Activated CD8-positive, alpha-beta T cell treated with anti-CD3 and anti-CD28 coated beads for 36 hours (primary cell): ENCODE measurements around the gene PDPK1. TPM values are rescaled to one million over a fixed set of nuclear protein-coding genes. Genes with fewer than 3 reads are reported as not detected.
A peak's percentile ranks its signal among the peaks of the same experiment; 100 is the strongest.

Experiments
- ATAC-seq: fragments of 200-7000 bp; cut with Tn5 transposase; one replicate; pipeline ENCODE4 v1.10.0; 2021; ENCODE audit warnings: mild to moderate bottlenecking, moderate library complexity
- CTCF ChIA-PET: fragments of 350-600 bp; sonication (Branson Sonifier 250); formaldehyde crosslinking; loops from one replicate; lab custom pipeline; 2021; ENCODE audit warnings: antibody characterized with exemption; lab: Charles Lee
- POLR2A ChIA-PET: fragments of 350-600 bp; sonication (Branson Sonifier 250); formaldehyde crosslinking; loops from one replicate; lab custom pipeline; 2021; ENCODE audit warnings: antibody characterized with exemption; lab: Charles Lee
- DNase-seq: peaks from one replicate; pipeline ENCODE4 v3.0.0-alpha.2; 2020
- H3K27ac Mint-ChIP-seq: one replicate; pipeline ENCODE4 v1.8.0; 2021; ENCODE audit warnings: mild to moderate bottlenecking, mixed read lengths
- H3K27me3 Mint-ChIP-seq: one replicate; pipeline ENCODE4 v1.8.0; 2021; ENCODE audit warnings: mixed read lengths
- H3K36me3 Mint-ChIP-seq: one replicate; pipeline ENCODE4 v1.8.0; 2021; ENCODE audit warnings: low read depth, mixed read lengths
- H3K4me1 Mint-ChIP-seq: one replicate; pipeline ENCODE4 v1.8.0; 2021; ENCODE audit warnings: low read depth, mixed read lengths
- H3K4me3 Mint-ChIP-seq: one replicate; pipeline ENCODE4 v1.8.0; 2021; ENCODE audit warnings: mild to moderate bottlenecking, moderate library complexity, mixed read lengths
- H3K9me3 Mint-ChIP-seq: one replicate; pipeline ENCODE4 v1.8.0; 2021; ENCODE audit warnings: mixed read lengths
- CTCF ChIP-seq: fragments of 200-600 bp; IDR thresholded peaks from one replicate; pipeline ENCODE4 v1.8.0; 2022; ENCODE audit warnings: antibody characterized with exemption, mild to moderate bottlenecking
- intact Hi-C: fragments of 100-400 bp; cut with micrococcal nuclease; formaldehyde crosslinking; loops from one replicate; pipeline ENCODE4 v1.10.0; 2022
- total RNA-seq, 2 experiments: library from RNA; stranded (reverse); gene quantifications; one replicate each; pipeline ENCODE4 v1.2.3, GENCODE V29; 2021

PDPK1 gene
- total RNA-seq, 2 experiments from 2014 or later: 32.4 to 33.9 TPM

GRCh38 chr16:2511996-2512734 is 25.7 kb upstream of the PDPK1 start:
- intact Hi-C loops: no loop called here
- H3K4me1 Mint-ChIP-seq: peaks cover 35% of the 10 kb centered on the region

GRCh38 chr16:2512735-2513404 is 25.0 kb upstream of the PDPK1 start:
- peaks cover 11% of the 10 kb centered on the region for H3K36me3 Mint-ChIP-seq
- POLR2A ChIA-PET: interaction anchor here (0.8 to 3.7 kb wide), 8 partner anchors 11 to 156 kb away, joined by 3 to 26 read pairs (median 4); partner anchors contain the start of gene CEMP1
- no peak for TF ChIP-seq CTCF
- DNase-seq: peak; percentile 55
- no peaks in the 10 kb centered on the region for H3K27me3 Mint-ChIP-seq
- H3K9me3 Mint-ChIP-seq: no peaks in the 10 kb centered on the region
- H3K4me1 Mint-ChIP-seq: peaks cover 41% of the 10 kb centered on the region
- H3K4me3 Mint-ChIP-seq: peak overlapping the region; percentile 90
- ATAC-seq: peak; percentile 11
- peak overlapping the region; percentile 78 for H3K27ac Mint-ChIP-seq
- intact Hi-C loops: no loop called here
- CTCF ChIA-PET: interaction anchor here (1.8 kb wide), 1 partner anchor 11 kb away, joined by 6 read pairs; no protein-coding TSS in a partner anchor

More at GRCh38 chr16:2511996-2512734, 25.7 kb upstream of the PDPK1 start:
- Mint-ChIP-seq H3K36me3 (peaks cover 11% of the 10 kb centered on the region), H3K27ac (no peak overlapping the region), H3K27me3 (no peaks in the 10 kb centered on the region), H3K9me3 (no peaks in the 10 kb centered on the region), H3K4me3 (no peak overlapping the region)
- POLR2A ChIA-PET: interaction anchor here (1.6 kb wide), 1 partner anchor 31 kb away, joined by 5 read pairs; no protein-coding TSS in a partner anchor
- ATAC-seq (no peak), DNase-seq (no peak)
- TF ChIP-seq CTCF: no peak
- CTCF ChIA-PET: no interaction called here

- Mint-ChIP-seq H3K36me3 (peaks cover 11% of the 10 kb centered on the region), H3K27ac (peak within 1 kb of the TSS; percentile 96), H3K27me3 (no peaks in the 10 kb centered on the region), H3K4me3 (peak within 1 kb of the TSS; percentile 94), H3K9me3 (no peaks in the 10 kb centered on the region), H3K4me1 (peaks cover 48% of the 10 kb centered on the region)
- CTCF ChIA-PET: interaction anchor here (1.8 kb wide), 1 partner anchor 12 kb away, joined by 6 read pairs; no protein-coding TSS in a partner anchor
- POLR2A ChIA-PET: interaction anchor here (0.8 to 3.7 kb wide), 10 partner anchors 10 to 155 kb away, joined by 3 to 26 read pairs (median 3); partner anchors contain the start of gene CEMP1
- DNase-seq (peak; percentile 93), ATAC-seq (peak; percentile 89)
- no peak for TF ChIP-seq CTCF
- intact Hi-C loops: no loop called here
These were observed 24.2 kb upstream of the PDPK1 start, which contains the start of gene ATP6V0C for GRCh38 chr16:2513405-2514332. Gene ATP6V0C (plus strand): TSS chr16:2513952. CDS start chr16:2514104, 152 bp downstream.

GRCh38 chr16:2514333-2515179 is 23.3 kb upstream of the PDPK1 start:
- Mint-ChIP-seq H3K36me3 (peaks cover 11% of the 10 kb centered on the region), H3K27me3 (no peaks in the 10 kb centered on the region), H3K9me3 (no peaks in the 10 kb centered on the region), H3K4me1 (peaks cover 53% of the 10 kb centered on the region), H3K4me3 (peak overlapping the region; percentile 94), H3K27ac (peak overlapping the region; percentile 96)
- CTCF ChIA-PET: interaction anchor here (1.0 to 1.8 kb wide), 2 partner anchors 13 kb away, joined by 4 to 6 read pairs; no protein-coding TSS in a partner anchor
- TF ChIP-seq CTCF: no peak
- DNase-seq: peak; percentile 51
- intact Hi-C loops: no loop called here
- POLR2A ChIA-PET: interaction anchor here (0.9 to 3.7 kb wide), 8 partner anchors 10 to 360 kb away, joined by 3 to 26 read pairs (median 4); partner anchors contain the start of genes CEMP1, ECI1 and TRAF7
- ATAC-seq: peak; percentile 4
